ENCODE measurements around the gene DOLPP1. TPM values are rescaled to one million over a fixed set of nuclear protein-coding genes. Genes with fewer than 3 reads are reported as not detected.

Gene DOLPP1
- total RNA-seq, 1 experiment from 2014 or later, result 32.7 TPM

DNA sequence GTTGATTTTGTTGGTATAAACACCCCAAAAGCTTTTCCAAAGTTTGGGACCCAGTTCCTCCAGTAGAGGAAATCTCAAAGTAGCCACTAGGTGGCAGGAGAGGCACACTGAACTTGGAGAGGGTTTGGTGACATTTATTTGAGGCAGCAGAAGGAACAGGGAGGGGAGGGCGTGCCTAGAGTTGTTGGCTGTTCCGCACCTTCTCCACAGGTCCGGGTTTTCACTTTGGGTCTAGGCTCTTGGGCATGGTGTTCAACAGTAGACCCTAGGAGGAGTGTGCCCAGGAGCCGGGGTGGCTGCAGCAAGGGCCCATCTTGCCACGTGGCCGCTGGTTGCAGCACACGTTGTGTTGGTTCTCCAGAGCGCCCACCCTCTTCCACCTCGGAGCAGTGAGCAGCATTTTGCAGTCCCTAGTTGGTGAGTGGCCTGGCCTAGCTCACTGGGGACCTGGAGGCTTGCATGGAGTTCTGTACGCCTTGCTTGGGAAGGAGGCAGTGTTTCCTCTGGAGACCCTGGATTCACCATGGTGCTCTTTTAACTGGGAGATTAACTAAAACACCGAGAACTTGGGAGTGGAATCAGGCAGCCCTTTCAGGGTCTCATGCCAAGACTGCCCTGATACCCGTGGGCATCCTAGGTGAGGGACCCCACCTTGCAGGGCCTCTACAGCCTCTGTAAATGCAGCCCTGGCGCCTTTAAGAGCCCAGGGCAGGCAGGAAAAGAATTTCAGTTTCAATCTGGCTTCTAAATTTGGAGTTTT lies 58.5 kb downstream of the DOLPP1 start (continued):
- TF ChIP-seq IRF2 (CRISPR knock-in tag; IDR thresholded peaks at IDR 0.05; ENCODE audit: borderline replicate concordance, low read depth) (no peak), RORB (CRISPR knock-in tag; IDR thresholded peaks at IDR 0.05) (no peak), ZNF263 (CRISPR knock-in tag; IDR thresholded peaks at IDR 0.05; ENCODE audit: low read depth) (no peak), ZNF423 (CRISPR knock-in tag; IDR thresholded peaks at IDR 0.05) (no peak), GRHL2 (CRISPR knock-in tag; IDR thresholded peaks at IDR 0.05; ENCODE audit: insufficient replicate concordance, severe bottlenecking) (no peak), CBFB (CRISPR knock-in tag; IDR thresholded peaks at IDR 0.05; ENCODE audit: low read depth) (no peak), SMAD3 (CRISPR knock-in tag; IDR thresholded peaks at IDR 0.05; ENCODE audit: borderline replicate concordance) (no peak)
- TF ChIP-seq, protein P1, sequence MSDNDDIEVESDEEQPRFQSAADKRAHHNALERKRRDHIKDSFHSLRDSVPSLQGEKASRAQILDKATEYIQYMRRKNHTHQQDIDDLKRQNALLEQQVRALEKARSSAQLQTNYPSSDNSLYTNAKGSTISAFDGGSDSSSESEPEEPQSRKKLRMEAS (CRISPR knock-in tag; IDR thresholded peaks at IDR 0.05), result peak; percentile 58; the same call in 1 of the 2 replicates
- TF ChIP-seq, protein P2, sequence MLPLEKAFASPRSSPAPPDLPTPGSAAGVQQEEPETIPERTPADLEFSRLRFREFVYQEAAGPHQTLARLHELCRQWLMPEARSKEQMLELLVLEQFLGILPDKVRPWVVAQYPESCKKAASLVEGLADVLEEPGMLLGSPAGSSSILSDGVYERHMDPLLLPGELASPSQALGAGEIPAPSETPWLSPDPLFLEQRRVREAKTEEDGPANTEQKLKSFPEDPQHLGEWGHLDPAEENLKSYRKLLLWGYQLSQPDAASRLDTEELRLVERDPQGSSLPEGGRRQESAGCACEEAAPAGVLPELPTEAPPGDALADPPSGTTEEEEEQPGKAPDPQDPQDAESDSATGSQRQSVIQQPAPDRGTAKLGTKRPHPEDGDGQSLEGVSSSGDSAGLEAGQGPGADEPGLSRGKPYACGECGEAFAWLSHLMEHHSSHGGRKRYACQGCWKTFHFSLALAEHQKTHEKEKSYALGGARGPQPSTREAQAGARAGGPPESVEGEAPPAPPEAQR (CRISPR knock-in tag; IDR thresholded peaks at IDR 0.05), result no peak
- TF ChIP-seq, protein P3, sequence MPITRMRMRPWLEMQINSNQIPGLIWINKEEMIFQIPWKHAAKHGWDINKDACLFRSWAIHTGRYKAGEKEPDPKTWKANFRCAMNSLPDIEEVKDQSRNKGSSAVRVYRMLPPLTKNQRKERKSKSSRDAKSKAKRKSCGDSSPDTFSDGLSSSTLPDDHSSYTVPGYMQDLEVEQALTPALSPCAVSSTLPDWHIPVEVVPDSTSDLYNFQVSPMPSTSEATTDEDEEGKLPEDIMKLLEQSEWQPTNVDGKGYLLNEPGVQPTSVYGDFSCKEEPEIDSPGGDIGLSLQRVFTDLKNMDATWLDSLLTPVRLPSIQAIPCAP (CRISPR knock-in tag; IDR thresholded peaks at IDR 0.05), result no peak
- TF ChIP-seq, protein P4, sequence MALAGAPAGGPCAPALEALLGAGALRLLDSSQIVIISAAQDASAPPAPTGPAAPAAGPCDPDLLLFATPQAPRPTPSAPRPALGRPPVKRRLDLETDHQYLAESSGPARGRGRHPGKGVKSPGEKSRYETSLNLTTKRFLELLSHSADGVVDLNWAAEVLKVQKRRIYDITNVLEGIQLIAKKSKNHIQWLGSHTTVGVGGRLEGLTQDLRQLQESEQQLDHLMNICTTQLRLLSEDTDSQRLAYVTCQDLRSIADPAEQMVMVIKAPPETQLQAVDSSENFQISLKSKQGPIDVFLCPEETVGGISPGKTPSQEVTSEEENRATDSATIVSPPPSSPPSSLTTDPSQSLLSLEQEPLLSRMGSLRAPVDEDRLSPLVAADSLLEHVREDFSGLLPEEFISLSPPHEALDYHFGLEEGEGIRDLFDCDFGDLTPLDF (CRISPR knock-in tag; IDR thresholded peaks at IDR 0.05), result no peak
- TF ChIP-seq, protein P5, sequence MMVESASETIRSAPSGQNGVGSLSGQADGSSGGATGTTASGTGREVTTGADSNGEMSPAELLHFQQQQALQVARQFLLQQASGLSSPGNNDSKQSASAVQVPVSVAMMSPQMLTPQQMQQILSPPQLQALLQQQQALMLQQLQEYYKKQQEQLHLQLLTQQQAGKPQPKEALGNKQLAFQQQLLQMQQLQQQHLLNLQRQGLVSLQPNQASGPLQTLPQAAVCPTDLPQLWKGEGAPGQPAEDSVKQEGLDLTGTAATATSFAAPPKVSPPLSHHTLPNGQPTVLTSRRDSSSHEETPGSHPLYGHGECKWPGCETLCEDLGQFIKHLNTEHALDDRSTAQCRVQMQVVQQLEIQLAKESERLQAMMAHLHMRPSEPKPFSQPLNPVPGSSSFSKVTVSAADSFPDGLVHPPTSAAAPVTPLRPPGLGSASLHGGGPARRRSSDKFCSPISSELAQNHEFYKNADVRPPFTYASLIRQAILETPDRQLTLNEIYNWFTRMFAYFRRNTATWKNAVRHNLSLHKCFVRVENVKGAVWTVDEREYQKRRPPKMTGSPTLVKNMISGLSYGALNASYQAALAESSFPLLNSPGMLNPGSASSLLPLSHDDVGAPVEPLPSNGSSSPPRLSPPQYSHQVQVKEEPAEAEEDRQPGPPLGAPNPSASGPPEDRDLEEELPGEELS (CRISPR knock-in tag; IDR thresholded peaks at IDR 0.05), result 0 out of 2 replicates have a peak, but pooled peaks have one; percentile 29
- TF ChIP-seq, protein P6, sequence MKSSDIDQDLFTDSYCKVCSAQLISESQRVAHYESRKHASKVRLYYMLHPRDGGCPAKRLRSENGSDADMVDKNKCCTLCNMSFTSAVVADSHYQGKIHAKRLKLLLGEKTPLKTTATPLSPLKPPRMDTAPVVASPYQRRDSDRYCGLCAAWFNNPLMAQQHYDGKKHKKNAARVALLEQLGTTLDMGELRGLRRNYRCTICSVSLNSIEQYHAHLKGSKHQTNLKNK (CRISPR knock-in tag; IDR thresholded peaks at IDR 0.05), result no peak
- TF ChIP-seq, protein P7, sequence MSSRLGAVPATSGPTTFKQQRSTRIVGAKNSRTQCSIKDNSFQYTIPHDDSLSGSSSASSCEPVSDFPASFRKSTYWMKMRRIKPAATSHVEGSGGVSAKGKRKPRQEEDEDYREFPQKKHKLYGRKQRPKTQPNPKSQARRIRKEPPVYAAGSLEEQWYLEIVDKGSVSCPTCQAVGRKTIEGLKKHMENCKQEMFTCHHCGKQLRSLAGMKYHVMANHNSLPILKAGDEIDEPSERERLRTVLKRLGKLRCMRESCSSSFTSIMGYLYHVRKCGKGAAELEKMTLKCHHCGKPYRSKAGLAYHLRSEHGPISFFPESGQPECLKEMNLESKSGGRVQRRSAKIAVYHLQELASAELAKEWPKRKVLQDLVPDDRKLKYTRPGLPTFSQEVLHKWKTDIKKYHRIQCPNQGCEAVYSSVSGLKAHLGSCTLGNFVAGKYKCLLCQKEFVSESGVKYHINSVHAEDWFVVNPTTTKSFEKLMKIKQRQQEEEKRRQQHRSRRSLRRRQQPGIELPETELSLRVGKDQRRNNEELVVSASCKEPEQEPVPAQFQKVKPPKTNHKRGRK (CRISPR knock-in tag; IDR thresholded peaks at IDR 0.05; ENCODE audit: borderline replicate concordance), result no peak

DNA sequence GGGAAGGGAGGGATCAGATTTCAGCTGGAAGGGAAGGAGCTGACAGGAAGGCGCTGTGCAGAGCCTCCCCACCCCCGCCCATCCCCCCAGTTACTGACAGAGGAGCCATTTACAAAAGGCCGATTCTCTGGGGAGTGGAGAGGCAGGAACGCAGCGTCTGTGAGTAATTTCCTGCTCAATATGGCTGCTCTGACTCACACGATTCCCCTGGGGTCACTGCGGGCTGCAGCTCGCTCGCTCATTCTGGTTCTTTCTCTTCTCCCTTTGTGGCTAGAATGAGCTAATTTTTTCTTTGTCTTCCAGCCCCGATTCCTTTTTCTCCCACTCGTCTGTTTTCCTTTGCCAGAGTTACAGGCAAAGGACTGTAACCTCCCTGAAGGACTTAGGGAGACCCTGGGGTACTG lies 59.1 kb downstream of the DOLPP1 start:
- ChIA-PET CTCF (interaction anchor here (0.6 to 9.5 kb wide), 36 partner anchors 8 to 558 kb away, joined by 3 to 345 read pairs (median 4); partner anchors contain the start of genes ASB6, C9orf50, DOLPP1 and IER5L), POLR2A (interaction anchor here (0.7 to 1.8 kb wide), 12 partner anchors 8 to 484 kb away, joined by 3 to 9 read pairs (median 5); partner anchors contain the start of gene IER5L)
- H3K27me3 Mint-ChIP-seq (ENCODE audit: low read depth), result no peaks in the 10 kb centered on the region
- H3K4me1 Mint-ChIP-seq, result peaks cover 62% of the 10 kb centered on the region
- DNase-seq (ENCODE audit: low spot score), result peak; percentile 70
- peaks cover 28% of the 10 kb centered on the region for H3K36me3 Mint-ChIP-seq
- no peaks in the 10 kb centered on the region for H3K9me3 Mint-ChIP-seq
- peak; percentile 58 for ATAC-seq
- peak overlapping the region; percentile 97 for H3K27ac Mint-ChIP-seq
- peak overlapping the region; percentile 66 for H3K4me3 Mint-ChIP-seq
- TF ChIP-seq NR2C2 (CRISPR knock-in tag; IDR thresholded peaks at IDR 0.05) (no peak), HMGA2 (CRISPR knock-in tag; IDR thresholded peaks at IDR 0.05) (no peak), NFE2L1 (CRISPR knock-in tag; IDR thresholded peaks at IDR 0.05) (no peak), ETV6 (CRISPR knock-in tag; IDR thresholded peaks at IDR 0.05) (peak; percentile 21; the same call in 1 of the 2 replicates), FOXK1 (CRISPR knock-in tag; IDR thresholded peaks at IDR 0.05) (peak; percentile 60; the same call in 1 of the 2 replicates)
- TF ChIP-seq, protein P8, sequence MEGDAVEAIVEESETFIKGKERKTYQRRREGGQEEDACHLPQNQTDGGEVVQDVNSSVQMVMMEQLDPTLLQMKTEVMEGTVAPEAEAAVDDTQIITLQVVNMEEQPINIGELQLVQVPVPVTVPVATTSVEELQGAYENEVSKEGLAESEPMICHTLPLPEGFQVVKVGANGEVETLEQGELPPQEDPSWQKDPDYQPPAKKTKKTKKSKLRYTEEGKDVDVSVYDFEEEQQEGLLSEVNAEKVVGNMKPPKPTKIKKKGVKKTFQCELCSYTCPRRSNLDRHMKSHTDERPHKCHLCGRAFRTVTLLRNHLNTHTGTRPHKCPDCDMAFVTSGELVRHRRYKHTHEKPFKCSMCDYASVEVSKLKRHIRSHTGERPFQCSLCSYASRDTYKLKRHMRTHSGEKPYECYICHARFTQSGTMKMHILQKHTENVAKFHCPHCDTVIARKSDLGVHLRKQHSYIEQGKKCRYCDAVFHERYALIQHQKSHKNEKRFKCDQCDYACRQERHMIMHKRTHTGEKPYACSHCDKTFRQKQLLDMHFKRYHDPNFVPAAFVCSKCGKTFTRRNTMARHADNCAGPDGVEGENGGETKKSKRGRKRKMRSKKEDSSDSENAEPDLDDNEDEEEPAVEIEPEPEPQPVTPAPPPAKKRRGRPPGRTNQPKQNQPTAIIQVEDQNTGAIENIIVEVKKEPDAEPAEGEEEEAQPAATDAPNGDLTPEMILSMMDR (IDR thresholded peaks at IDR 0.05), result no peak
- TF ChIP-seq, protein P1 (CRISPR knock-in tag; IDR thresholded peaks at IDR 0.05), result no peak
- TF ChIP-seq, protein P9, sequence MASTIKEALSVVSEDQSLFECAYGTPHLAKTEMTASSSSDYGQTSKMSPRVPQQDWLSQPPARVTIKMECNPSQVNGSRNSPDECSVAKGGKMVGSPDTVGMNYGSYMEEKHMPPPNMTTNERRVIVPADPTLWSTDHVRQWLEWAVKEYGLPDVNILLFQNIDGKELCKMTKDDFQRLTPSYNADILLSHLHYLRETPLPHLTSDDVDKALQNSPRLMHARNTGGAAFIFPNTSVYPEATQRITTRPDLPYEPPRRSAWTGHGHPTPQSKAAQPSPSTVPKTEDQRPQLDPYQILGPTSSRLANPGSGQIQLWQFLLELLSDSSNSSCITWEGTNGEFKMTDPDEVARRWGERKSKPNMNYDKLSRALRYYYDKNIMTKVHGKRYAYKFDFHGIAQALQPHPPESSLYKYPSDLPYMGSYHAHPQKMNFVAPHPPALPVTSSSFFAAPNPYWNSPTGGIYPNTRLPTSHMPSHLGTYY (CRISPR knock-in tag; IDR thresholded peaks at IDR 0.05), result no peak

Data from WTC11 (cell line).